ENCODE results near the gene BACE1. TPM values are rescaled to one million over a fixed set of nuclear protein-coding genes. Genes with fewer than 3 reads are reported as not detected.
"Not testable (repeated sequence)": the region's sequence is repeated elsewhere in the genome, so short reads cannot be mapped to it uniquely, and the experiment has no call there.

The BACE1 gene
- total and polyA plus RNA-seq, 3 donors from 2014 or later = 24.7 to 50.4 (median 32.5) TPM

DNA sequence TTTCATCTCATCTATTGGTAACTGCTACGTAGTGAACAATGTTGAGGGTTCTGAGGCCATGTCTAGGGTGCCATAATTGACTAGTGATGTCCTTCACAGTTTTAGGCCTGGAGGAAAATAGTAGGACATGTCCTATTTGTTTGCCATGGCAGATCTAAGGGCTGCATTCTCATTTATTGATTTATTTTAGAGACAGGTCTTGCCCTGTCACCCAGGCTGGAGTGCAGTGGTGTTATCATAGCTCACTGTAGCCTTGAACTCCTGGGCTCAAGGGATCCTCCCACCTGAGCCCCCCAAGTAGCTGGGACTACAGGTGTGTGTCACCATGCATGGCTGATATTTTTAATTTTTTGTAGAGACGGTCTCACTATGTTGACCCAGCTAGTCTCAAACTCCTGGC, 16.8 kb upstream of the BACE1 start:
- 49 to 95% methylated on average over 2 of the region's 2 CpGs for WGBS, 2 donors
- intact Hi-C loops (cut with DNase I; ENCODE audit: low total_unique reads) = no loop called here
- DNase-seq = no peak
- TF ChIP-seq, protein P1, sequence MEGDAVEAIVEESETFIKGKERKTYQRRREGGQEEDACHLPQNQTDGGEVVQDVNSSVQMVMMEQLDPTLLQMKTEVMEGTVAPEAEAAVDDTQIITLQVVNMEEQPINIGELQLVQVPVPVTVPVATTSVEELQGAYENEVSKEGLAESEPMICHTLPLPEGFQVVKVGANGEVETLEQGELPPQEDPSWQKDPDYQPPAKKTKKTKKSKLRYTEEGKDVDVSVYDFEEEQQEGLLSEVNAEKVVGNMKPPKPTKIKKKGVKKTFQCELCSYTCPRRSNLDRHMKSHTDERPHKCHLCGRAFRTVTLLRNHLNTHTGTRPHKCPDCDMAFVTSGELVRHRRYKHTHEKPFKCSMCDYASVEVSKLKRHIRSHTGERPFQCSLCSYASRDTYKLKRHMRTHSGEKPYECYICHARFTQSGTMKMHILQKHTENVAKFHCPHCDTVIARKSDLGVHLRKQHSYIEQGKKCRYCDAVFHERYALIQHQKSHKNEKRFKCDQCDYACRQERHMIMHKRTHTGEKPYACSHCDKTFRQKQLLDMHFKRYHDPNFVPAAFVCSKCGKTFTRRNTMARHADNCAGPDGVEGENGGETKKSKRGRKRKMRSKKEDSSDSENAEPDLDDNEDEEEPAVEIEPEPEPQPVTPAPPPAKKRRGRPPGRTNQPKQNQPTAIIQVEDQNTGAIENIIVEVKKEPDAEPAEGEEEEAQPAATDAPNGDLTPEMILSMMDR (IDR thresholded peaks at IDR 0.05) = no peak
- TF ChIP-seq POLR2A (IDR thresholded peaks at IDR 0.05) = no peak
- Histone ChIP-seq H3K27ac (no peak overlapping the region), H3K4me1 (peaks cover 3% of the 10 kb centered on the region), H3K27me3 (no peaks in the 10 kb centered on the region), H3K36me3 (ENCODE audit: low read depth, missing control alignments) (no peaks in the 10 kb centered on the region), H3K9me3 (no peaks in the 10 kb centered on the region), H3K4me3 (no peak overlapping the region)

DNA sequence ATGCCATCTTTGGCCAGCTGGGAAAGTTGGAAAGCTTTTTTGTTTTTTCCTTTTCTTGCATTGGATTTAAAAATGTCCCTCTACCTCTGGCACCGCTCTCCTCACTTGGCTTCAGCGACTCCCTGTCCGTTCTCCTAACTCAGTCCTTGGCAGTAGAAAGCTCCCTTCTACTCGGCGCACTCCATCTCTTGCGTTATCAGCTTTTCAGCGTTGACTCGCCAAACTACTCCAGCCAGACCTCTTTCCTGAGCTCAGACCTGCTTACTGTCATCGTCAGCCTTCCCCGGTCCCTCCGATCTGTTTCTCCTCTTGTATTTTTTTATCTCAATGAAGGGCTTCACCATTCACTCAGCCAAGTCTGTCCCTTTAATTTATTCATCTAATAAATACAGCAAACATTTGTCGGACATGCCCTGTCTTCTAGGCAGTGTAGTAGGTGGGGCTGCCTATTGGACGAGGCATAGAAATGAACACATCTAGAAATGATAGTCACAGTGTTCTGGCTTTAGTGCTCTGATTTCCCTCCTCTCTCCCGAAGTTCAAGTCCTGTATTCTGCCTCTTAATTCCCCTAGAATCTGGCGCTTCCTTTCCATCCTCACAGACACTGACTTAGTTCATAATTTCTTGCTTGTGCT, 12.4 kb upstream of the BACE1 start:
- H3K9me3 ChIP-seq = no peaks in the 10 kb centered on the region
- H3K27me3 ChIP-seq = no peaks in the 10 kb centered on the region
- peak overlapping the region; percentile 67 to 83 for H3K4me3 ChIP-seq
- intact Hi-C loops (cut with DNase I; ENCODE audit: low total_unique reads) = no loop called here
- DNase-seq = peak; percentile 58
- peaks cover 3% of the 10 kb centered on the region for H3K4me1 ChIP-seq
- H3K36me3 ChIP-seq (ENCODE audit: low read depth, missing control alignments) = no peaks in the 10 kb centered on the region
- WGBS, 2 donors = 3% methylated on average over 15 of the region's 15 CpGs
- H3K27ac ChIP-seq = peak overlapping the region; percentile 82 to 90
- TF ChIP-seq, protein P1 (IDR thresholded peaks at IDR 0.05) = no peak
- TF ChIP-seq POLR2A (IDR thresholded peaks at IDR 0.05) = no peak

- peak within 1 kb of the TSS; percentile 67 to 83 for H3K4me3 ChIP-seq
- intact Hi-C loops (cut with DNase I; ENCODE audit: low total_unique reads) = no loop called here
- H3K4me1 ChIP-seq = peaks cover 3% of the 10 kb centered on the region
- no peaks in the 10 kb centered on the region for H3K36me3 ChIP-seq (ENCODE audit: low read depth, missing control alignments)
- no peak for TF ChIP-seq POLR2A (IDR thresholded peaks at IDR 0.05)
- TF ChIP-seq, protein P1 (IDR thresholded peaks at IDR 0.05) = no peak
- peak; percentile 98 for DNase-seq
- H3K27me3 ChIP-seq = no peaks in the 10 kb centered on the region
- H3K27ac ChIP-seq = peak within 1 kb of the TSS; percentile 82 to 90
- 0% methylated on average over 49 to 64 of the region's 64 CpGs for WGBS, 2 donors
- no peaks in the 10 kb centered on the region for H3K9me3 ChIP-seq
Measured at GRCh38 chr11:117327567-117328374, 11.7 kb upstream of the BACE1 start, which contains the start of gene CEP164. CEP164 (plus strand) TSS chr11:117327854; CDS start chr11:117338587, 10,733 bp downstream.

- WGBS, 2 donors = 7 to 9% methylated on average over 5 of the region's 5 CpGs
- DNase-seq; H3K4me1 ChIP-seq; H3K9me3 ChIP-seq; intact Hi-C loops (cut with DNase I; ENCODE audit: low total_unique reads); H3K36me3 ChIP-seq (ENCODE audit: low read depth, missing control alignments); H3K27me3 ChIP-seq: not testable (repeated sequence)
- H3K27ac ChIP-seq = peak overlapping the region in 1 of 2 donors; percentile 90
- H3K4me3 ChIP-seq = peak overlapping the region; percentile 67 to 83
Measured at GRCh38 chr11:117327255-117327566, 11.2 kb upstream of the BACE1 start.

GRCh38 chr11:117319214-117319840, 3.3 kb upstream of the BACE1 start:
- Histone ChIP-seq H3K36me3 (ENCODE audit: low read depth, missing control alignments) (no peaks in the 10 kb centered on the region), H3K4me1 (peaks cover 20% of the 10 kb centered on the region), H3K27me3 (no peaks in the 10 kb centered on the region), H3K9me3 (no peaks in the 10 kb centered on the region), H3K4me3 (no peak overlapping the region), H3K27ac (peak overlapping the region; percentile 9 to 46)
- WGBS, 2 donors = 51 to 61% methylated on average over 5 of the region's 5 CpGs
- intact Hi-C loops (cut with DNase I; ENCODE audit: low total_unique reads) = no loop called here
- TF ChIP-seq POLR2A (IDR thresholded peaks at IDR 0.05) = no peak
- TF ChIP-seq, protein P1 (IDR thresholded peaks at IDR 0.05) = no peak
- no peak for DNase-seq

All from testis (tissue), 3 donors.